GM20431 (cell line): ENCODE results near the gene CEACAM6.
"Not testable (repeated sequence)": the region's sequence is repeated elsewhere in the genome, so short reads cannot be mapped to it uniquely, and the experiment has no call there.

Experiments used
- in situ Hi-C: fragments of 300-500 bp; cut with MseI, MboI; formaldehyde crosslinking; loops from one replicate; pipeline ENCODE4 v1.15.0; 2020; ENCODE audit warnings: low sequenced_read_pairs; ENCODE audit not compliant: unreplicated experiment

Gene CEACAM6

GRCh38 chr19:41755328-41755913, at the start of gene CEACAM6:
TSS of gene CEACAM6 (plus strand) at chr19:41755530. CDS start at chr19:41755639, 109 bp downstream.
- in situ Hi-C loops, result no loop called here

- in situ Hi-C loops, result no loop called here
These were observed 48.4 kb upstream of the CEACAM6 start for GRCh38 chr19:41706741-41707501.

DNA sequence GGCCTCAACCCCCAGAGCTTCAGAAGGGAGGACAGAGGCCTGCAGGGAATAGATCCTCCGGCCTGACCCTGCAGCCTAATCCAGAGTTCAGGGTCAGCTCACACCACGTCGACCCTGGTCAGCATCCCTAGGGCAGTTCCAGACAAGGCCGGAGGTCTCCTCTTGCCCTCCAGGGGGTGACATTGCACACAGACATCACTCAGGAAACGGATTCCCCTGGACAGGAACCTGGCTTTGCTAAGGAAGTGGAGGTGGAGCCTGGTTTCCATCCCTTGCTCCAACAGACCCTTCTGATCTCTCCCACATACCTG, 47.9 kb upstream of the CEACAM6 start:
- in situ Hi-C loops, result no loop called here

- in situ Hi-C loops, result no loop called here
These were observed 47.4 kb upstream of the CEACAM6 start for GRCh38 chr19:41707871-41708371.

DNA sequence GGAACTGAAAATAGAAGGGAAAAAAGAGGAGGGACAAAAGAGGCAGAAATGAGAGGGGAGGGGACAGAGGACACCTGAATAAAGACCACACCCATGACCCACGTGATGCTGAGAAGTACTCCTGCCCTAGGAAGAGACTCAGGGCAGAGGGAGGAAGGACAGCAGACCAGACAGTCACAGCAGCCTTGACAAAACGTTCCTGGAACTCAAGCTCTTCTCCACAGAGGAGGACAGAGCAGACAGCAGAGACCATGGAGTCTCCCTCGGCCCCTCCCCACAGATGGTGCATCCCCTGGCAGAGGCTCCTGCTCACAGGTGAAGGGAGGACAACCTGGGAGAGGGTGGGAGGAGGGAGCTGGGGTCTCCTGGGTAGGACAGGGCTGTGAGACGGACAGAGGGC, 46.8 kb upstream of the CEACAM6 start, which contains the start of gene CEACAM5:
TSS of gene CEACAM5 (plus strand) at position 146 of the 400 bp plus-strand sequence. CDS start at position 252, 106 bp downstream.
- in situ Hi-C loops, result no loop called here

GRCh38 chr19:41709516-41709915, 45.8 kb upstream of the CEACAM6 start:
- in situ Hi-C loops, result not testable (repeated sequence)

DNA sequence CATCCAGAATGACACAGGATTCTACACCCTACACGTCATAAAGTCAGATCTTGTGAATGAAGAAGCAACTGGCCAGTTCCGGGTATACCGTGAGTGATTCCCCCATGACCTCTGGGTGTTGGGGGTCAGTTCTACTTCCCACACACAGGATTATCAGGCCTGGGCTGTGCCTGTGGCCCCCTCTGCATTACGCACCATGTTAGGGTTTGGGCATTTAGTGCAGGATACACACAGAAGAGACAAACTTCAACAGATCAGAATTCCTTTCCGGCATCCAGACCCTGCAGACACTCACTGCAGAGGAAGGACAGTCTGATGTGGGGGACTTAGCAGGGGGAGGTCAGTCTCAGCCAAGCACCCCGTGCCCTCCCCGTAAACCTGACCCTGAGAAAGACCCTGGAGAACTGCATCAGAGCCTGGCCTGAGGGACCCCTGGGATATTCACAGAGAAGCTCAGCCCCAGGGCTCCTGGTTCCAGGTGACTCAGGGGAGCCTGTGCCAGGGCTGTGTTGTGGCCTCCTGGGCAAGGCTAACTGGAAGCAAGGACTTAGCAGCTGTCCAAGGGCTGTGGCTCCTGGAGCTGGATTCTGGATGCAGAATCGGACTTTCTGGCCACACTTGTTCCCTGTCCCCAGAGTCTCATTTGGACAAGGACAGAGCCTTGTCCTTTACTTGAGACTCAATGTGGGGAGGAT, 45.2 kb upstream of the CEACAM6 start:
- in situ Hi-C loops, result no loop called here

DNA sequence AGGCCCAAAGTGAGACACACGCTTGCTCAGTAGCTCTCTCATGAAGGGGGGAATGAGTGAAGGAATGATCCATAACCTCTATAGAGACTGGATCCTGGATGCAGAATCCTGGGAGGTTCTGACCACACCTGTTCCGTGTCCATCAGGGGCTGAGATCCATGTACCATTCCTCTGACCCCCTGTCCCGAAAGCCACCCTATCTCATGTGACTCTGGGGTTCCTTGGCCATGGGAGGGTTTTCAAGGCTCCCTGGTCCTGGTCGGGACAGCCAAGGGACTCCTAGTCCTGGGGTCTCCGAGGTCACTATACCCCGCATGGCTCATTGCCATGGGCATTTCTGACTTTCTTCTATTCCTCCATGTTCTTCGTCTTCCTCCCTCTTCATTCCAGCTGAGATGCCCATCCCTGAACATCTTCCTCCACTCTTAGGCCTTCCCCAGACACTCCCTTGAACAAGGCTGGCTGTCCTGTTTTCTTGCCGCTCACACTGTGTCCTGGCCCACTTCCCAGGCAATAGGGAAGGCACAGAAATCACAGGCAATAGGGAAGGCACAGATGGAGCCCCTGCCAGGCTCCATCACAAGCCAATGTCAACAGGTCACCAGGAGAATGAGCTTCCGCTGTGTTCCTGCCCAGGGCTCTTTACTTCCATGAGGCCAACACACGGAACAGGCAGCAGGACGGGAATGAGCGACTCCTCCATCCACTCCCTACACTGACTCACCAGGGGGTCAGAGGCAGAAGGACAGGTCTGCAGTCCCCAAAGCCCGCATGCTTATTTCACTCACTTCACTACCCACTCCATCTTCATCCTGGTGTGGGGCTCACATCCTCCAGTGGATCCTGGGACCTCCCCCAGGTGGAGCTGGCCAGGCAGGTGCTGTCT, 43.7 kb upstream of the CEACAM6 start:
- in situ Hi-C loops, result no loop called here

GRCh38 chr19:41714598-41714997, 40.7 kb upstream of the CEACAM6 start:
- in situ Hi-C loops, result no loop called here

- in situ Hi-C loops, result no loop called here
These were observed 36.6 kb upstream of the CEACAM6 start for GRCh38 chr19:41718761-41719160.

DNA sequence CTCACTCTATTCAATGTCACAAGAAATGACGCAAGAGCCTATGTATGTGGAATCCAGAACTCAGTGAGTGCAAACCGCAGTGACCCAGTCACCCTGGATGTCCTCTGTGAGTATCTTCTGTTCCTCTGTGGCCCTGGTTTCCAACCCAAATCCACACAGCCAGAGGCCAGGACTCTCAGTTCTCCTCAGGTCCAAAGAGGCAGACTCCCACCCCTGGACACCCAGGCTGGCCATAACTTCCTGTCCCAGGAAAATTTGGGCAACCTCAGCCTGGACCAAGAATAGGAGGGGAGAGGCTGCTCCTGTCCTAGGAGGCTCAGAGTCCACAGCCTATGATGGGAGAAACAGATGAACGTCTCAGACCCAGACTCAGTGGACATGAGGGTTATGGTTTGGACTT, 35.2 kb upstream of the CEACAM6 start:
- in situ Hi-C loops, result no loop called here

GRCh38 chr19:41726493-41726892, 28.8 kb upstream of the CEACAM6 start:
- in situ Hi-C loops, result no loop called here

DNA sequence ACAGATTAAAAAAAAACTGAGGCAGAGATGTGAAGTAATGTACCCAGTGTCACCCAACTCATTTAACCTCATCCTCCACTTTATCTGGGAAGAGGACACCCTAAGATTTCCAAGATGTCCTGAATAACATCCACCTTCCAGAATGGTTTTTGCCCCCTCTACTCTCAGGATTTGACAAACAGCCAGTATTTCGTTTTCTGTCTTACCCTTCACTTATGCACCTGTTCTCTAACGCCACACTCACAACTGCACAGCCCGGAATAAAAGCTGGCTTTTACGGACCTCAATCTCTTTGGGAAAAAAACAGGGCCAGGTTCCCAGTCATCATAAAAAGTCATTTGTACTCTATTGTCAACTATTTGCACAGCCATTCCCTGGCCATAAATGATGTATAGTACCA, 21.2 kb upstream of the CEACAM6 start:
- in situ Hi-C loops, result no loop called here

GRCh38 chr19:41734585-41734984, 20.7 kb upstream of the CEACAM6 start:
- in situ Hi-C loops, result no loop called here

- in situ Hi-C loops, result no loop called here
These were observed 20.2 kb upstream of the CEACAM6 start for GRCh38 chr19:41735071-41735600.

GRCh38 chr19:41739361-41739760, 16.0 kb upstream of the CEACAM6 start:
- in situ Hi-C loops, result no loop called here

- in situ Hi-C loops, result no loop called here
These were observed 14.7 kb upstream of the CEACAM6 start for GRCh38 chr19:41740415-41741243.

DNA sequence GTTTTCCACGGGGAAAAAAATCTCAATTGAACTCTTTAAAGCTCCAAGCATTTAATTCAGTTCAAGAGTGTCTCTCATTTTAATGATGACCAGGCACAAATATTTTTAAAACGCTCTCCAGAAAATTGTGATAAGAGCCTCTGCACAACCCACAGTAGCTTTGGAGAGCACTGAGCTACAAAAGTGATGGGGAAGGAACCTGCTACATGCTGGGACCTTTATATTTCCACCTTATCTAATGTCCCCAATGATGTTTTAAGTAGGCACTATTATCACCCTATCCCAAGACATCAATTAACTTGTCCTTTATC, 14.1 kb upstream of the CEACAM6 start:
- in situ Hi-C loops, result no loop called here

DNA sequence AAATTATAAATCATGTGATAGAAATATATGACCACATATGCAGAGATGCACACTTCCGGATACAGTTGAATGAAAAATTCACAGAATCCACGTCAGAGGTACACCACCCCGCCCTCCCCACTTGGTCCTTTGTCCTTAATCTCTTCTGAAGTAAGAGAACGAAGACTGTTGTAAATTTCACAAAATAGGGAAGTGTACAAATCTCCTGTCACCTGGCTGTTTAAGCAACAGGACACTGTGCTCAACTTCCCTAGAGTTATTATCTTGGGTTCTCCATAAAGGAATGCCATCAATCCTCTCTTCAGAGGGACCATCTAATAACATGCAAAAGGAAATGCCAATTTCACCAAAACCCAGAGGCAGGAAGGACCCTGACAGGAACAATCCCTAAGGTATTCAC, 10.5 kb upstream of the CEACAM6 start:
- in situ Hi-C loops, result no loop called here
